Fibroblast of pulmonary artery (primary cell): ENCODE results near the gene CHAF1A.

ENCODE experiments used
- DNase-seq: peaks from one replicate; pipeline ENCODE4 v3.0.0-alpha.2; 2010; ENCODE audit warnings: low read depth
- H3K4me3 ChIP-seq: replicated peaks from 2 replicates; pipeline ENCODE4 v1.5.1; 2011; ENCODE audit warnings: low read depth, mild to moderate bottlenecking, control low read depth, low read length, moderate library complexity
- CTCF ChIP-seq: IDR thresholded peaks from 2 replicates; pipeline ENCODE4 v1.5.1; 2011; ENCODE audit warnings: mild to moderate bottlenecking, control low read depth, low read length, inconsistent platforms; ENCODE audit errors: missing control alignments

Gene CHAF1A

GRCh38 chr19:4414144-4414799 is 11.8 kb downstream of the CHAF1A start:
- H3K4me3 ChIP-seq, result no peak overlapping the region
- TF ChIP-seq CTCF, result no peak
- peak; percentile 76 for DNase-seq

- peak overlapping the region; percentile 2 for H3K4me3 ChIP-seq
- no peak for TF ChIP-seq CTCF
- DNase-seq, result peak; percentile 47
Observed at GRCh38 chr19:4414800-4415321, 12.4 kb downstream of the CHAF1A start.

GRCh38 chr19:4415352-4415751 is 12.9 kb downstream of the CHAF1A start:
- peak; percentile 36 for DNase-seq
- H3K4me3 ChIP-seq, result peak overlapping the region; percentile 2
- TF ChIP-seq CTCF, result no peak

- no peak for TF ChIP-seq CTCF
- no peak for DNase-seq
- H3K4me3 ChIP-seq, result no peak overlapping the region
Observed at GRCh38 chr19:4416268-4416667, 13.8 kb downstream of the CHAF1A start.

- H3K4me3 ChIP-seq, result no peak overlapping the region
- TF ChIP-seq CTCF, result no peak
- DNase-seq, result no peak
Observed at GRCh38 chr19:4423416-4424126, 21.1 kb downstream of the CHAF1A start.

GRCh38 chr19:4425537-4425936 is 23.1 kb downstream of the CHAF1A start:
- peak; percentile 74 for DNase-seq
- TF ChIP-seq CTCF, result no peak
- H3K4me3 ChIP-seq, result no peak overlapping the region
